GM12892 (cell line): Measurements from ENCODE around the gene GALNS.

Experiments
- POLR2A ChIP-seq: IDR thresholded peaks from 2 replicates; pipeline ENCODE4 v1.6.1; 2011; ENCODE audit warnings: low read depth, low read length, control low read depth
- POLR2AphosphoS5 ChIP-seq: IDR thresholded peaks from 2 replicates; pipeline ENCODE4 v1.6.1; 2011; ENCODE audit warnings: low read depth, low read length, control low read depth
- TAF1 ChIP-seq: IDR thresholded peaks from 2 replicates; pipeline ENCODE4 v1.6.1; 2011; ENCODE audit warnings: low read depth, mild to moderate bottlenecking, control low read depth, low read length, borderline replicate concordance

DNA sequence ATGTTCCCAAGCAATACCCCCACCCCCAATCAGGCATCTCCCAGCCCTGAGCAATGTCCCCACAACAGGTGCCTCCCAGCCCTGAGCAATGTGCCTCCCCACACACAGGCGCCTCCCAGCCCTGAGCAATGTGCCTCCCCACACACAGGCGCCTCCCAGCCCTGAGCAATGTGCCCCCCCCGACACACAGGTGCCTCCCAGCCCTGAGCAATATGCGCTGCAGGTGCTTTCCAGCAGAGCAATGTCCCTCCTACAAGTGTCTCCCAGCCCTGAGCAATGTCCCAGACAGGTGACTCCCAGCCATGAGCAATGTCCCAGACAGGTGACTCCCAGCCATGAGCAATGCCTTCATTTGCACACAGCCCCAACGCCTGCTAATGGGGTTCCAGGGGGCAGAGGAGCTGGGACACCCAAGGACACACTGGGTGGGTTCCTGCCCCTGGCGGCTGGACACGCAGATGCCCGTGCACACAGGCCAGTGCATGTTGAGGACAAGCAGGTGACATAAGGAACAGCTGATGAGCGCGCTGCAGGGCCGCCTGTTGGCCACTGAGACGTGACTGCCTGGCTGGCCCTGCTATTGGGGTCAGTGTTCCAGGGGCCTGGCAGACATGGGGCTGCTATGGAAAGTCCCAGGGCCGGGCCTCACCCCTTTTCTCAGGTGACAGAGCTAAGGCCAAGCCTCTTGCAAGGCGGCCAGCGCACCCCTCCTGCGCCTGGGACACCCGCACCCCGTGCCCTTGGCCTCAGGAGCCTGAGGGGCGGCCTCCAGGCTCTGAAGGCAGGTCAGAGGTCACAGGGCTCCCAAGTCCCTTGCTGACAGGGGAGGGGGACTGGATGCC lies 36.6 kb upstream of the GALNS start:
- TF ChIP-seq POLR2A: no peak
- TF ChIP-seq POLR2AphosphoS5: no peak
- no peak for TF ChIP-seq TAF1
